IMR-90 (cell line): Measurements from ENCODE around the gene CHMP1B. TPM values are rescaled to one million over a fixed set of nuclear protein-coding genes. Genes with fewer than 3 reads are reported as not detected.

Source experiments
- ATAC-seq: fragments of 200-7000 bp; cut with Tn5 transposase; 2 replicates; pipeline ENCODE4 v1.9.1; 2020; ENCODE audit warnings: low read depth, mild to moderate bottlenecking, moderate library complexity
- BruUV-seq: library from RNA; stranded (reverse); fragments of 400-500 nt; replicated peaks from 2 replicates; lab custom pipeline; 2021; lab: Mats Ljungman, UMichigan
- CTCF ChIA-PET: fragments of 300-600 bp; formaldehyde crosslinking; extraction: SDS; loops from one replicate; lab custom pipeline; 2021; ENCODE audit warnings: antibody characterized with exemption; lab: Yijun Ruan, JAX
- POLR2A ChIA-PET: fragments of 300-600 bp; sonication (Branson Sonifier 250); formaldehyde crosslinking; loops from one replicate; lab custom pipeline; 2022; ENCODE audit warnings: antibody characterized with exemption; ENCODE audit not compliant: unreplicated experiment; lab: Charles Lee
- DNase-seq: peaks from one replicate; pipeline ENCODE4 v3.0.0; 2013
- H2AFZ ChIP-seq: replicated peaks from 2 replicates; pipeline ENCODE3; 2013; ENCODE audit warnings: low read length, mild to moderate bottlenecking; ENCODE audit not compliant: poor library complexity
- H2AK5ac ChIP-seq: 2 replicates; pipeline ENCODE4 v1.6.1; 2013; ENCODE audit warnings: low read depth, low read length, inconsistent platforms
- H2AK9ac ChIP-seq: replicated peaks from 2 replicates; pipeline ENCODE3; 2013; ENCODE audit warnings: mild to moderate bottlenecking, low read depth, low read length, moderate library complexity; ENCODE audit not compliant: poor library complexity
- H2BK120ac ChIP-seq: 2 replicates; pipeline ENCODE4 v1.6.1; 2013; ENCODE audit warnings: low read depth, low read length, inconsistent platforms
- H2BK15ac ChIP-seq: 3 replicates; pipeline ENCODE4 v1.6.1; 2013; ENCODE audit warnings: low read depth, low read length, inconsistent platforms
- H2BK20ac ChIP-seq: 2 replicates; pipeline ENCODE4 v1.6.1; 2013; ENCODE audit warnings: low read depth, mild to moderate bottlenecking, inconsistent platforms, low read length, moderate library complexity
- H2BK5ac ChIP-seq: 2 replicates; pipeline ENCODE4 v1.6.1; 2013; ENCODE audit warnings: mild to moderate bottlenecking, low read depth, low read length, inconsistent platforms; ENCODE audit not compliant: poor library complexity, severe bottlenecking
- H3K14ac ChIP-seq: replicated peaks from 2 replicates; pipeline ENCODE4 v1.6.1; 2013; ENCODE audit warnings: low read depth, low read length, inconsistent platforms
- H3K18ac ChIP-seq: 2 replicates; pipeline ENCODE4 v1.6.1; 2013; ENCODE audit warnings: low read depth, low read length, control low read depth
- H3K23ac ChIP-seq: 2 replicates; pipeline ENCODE4 v1.6.1; 2013; ENCODE audit warnings: low read depth, low read length, inconsistent platforms
- H3K27ac ChIP-seq: 2 replicates; pipeline ENCODE4 v1.5.1; 2013; ENCODE audit warnings: mild to moderate bottlenecking, control low read depth, low read length; ENCODE audit not compliant: insufficient read depth
- H3K27me3 ChIP-seq: 2 replicates; pipeline ENCODE4 v1.6.1; 2013; ENCODE audit warnings: low read length; ENCODE audit not compliant: control insufficient read depth, insufficient read depth
- H3K36me3 ChIP-seq: 2 replicates; pipeline ENCODE4 v1.6.1; 2013; ENCODE audit warnings: low read length, mixed read lengths; ENCODE audit not compliant: control insufficient read depth, insufficient read depth
- H3K4ac ChIP-seq: 2 replicates; pipeline ENCODE4 v1.6.1; 2013; ENCODE audit warnings: low read depth, low read length, inconsistent platforms
- H3K4me1 ChIP-seq: 2 replicates; pipeline ENCODE4 v1.6.1; 2013; ENCODE audit warnings: low read length, mixed read lengths; ENCODE audit not compliant: control insufficient read depth, insufficient read depth
- H3K4me2 ChIP-seq: 2 replicates; pipeline ENCODE4 v1.6.1; 2013; ENCODE audit warnings: low read depth, mild to moderate bottlenecking, control low read depth, low read length, moderate library complexity
- H3K4me3 ChIP-seq: 2 replicates; pipeline ENCODE4 v1.5.1; 2013; ENCODE audit warnings: low read depth, mild to moderate bottlenecking, control low read depth, low read length, moderate library complexity; ENCODE audit not compliant: insufficient read depth
- H3K56ac ChIP-seq: 2 replicates; pipeline ENCODE4 v1.6.1; 2013; ENCODE audit warnings: low read length, inconsistent platforms; ENCODE audit not compliant: insufficient read depth; ENCODE audit errors: extremely low read depth
- H3K79me1 ChIP-seq, 2 experiments: 2 replicates each; pipeline ENCODE4 v1.6.1; 2013; ENCODE audit warnings: low read length in 2 of 2, inconsistent platforms in 1 of 2, low read depth in 1 of 2
- H3K9ac ChIP-seq: 2 replicates; pipeline ENCODE4 v1.6.1; 2013; ENCODE audit warnings: low read depth, low read length, control low read depth
- H3K9me1 ChIP-seq: 2 replicates; pipeline ENCODE4 v1.6.1; 2013; ENCODE audit warnings: low read length, inconsistent platforms; ENCODE audit not compliant: insufficient read depth
- H3K9me3 ChIP-seq: 2 replicates; pipeline ENCODE4 v1.6.1; 2013; ENCODE audit warnings: low read length; ENCODE audit not compliant: control insufficient read depth, insufficient read depth
- H4K20me1 ChIP-seq: 2 replicates; pipeline ENCODE4 v1.6.1; 2013; ENCODE audit warnings: low read length, inconsistent platforms; ENCODE audit not compliant: insufficient read depth
- H4K5ac ChIP-seq: 2 replicates; pipeline ENCODE4 v1.6.1; 2013; ENCODE audit warnings: mild to moderate bottlenecking, low read depth, low read length, control low read depth
- H4K8ac ChIP-seq, 2 experiments: 2 replicates each; pipeline ENCODE4 v1.6.1; 2013; ENCODE audit warnings: low read depth in 2 of 2, low read length in 2 of 2, control low read depth in 1 of 2, inconsistent platforms in 1 of 2
- H4K91ac ChIP-seq: 2 replicates; pipeline ENCODE4 v1.6.1; 2013; ENCODE audit warnings: low read depth, low read length, inconsistent platforms; ENCODE audit not compliant: insufficient read depth
- CEBPB ChIP-seq: IDR thresholded peaks from 2 replicates; pipeline ENCODE4 v1.6.1; 2012; ENCODE audit warnings: low read depth, low read length, improper control_type of control experiment
- CTCF ChIP-seq: conservative IDR thresholded peaks from 2 replicates; pipeline ENCODE4 v1.5.1; 2012; ENCODE audit warnings: mild to moderate bottlenecking, low read depth, low read length, improper control_type of control experiment
- ELK1 ChIP-seq: fragments of 150-350 bp; IDR thresholded peaks from 2 replicates; pipeline ENCODE4 v1.6.1; 2016; ENCODE audit warnings: low read depth, mild to moderate bottlenecking, low read length, moderate library complexity, borderline replicate concordance
- FOS ChIP-seq: fragments of 150-350 bp; IDR thresholded peaks from 2 replicates; pipeline ENCODE4 v1.6.1; 2016; ENCODE audit warnings: low read depth, low read length
- MAFK ChIP-seq: IDR thresholded peaks from 2 replicates; pipeline ENCODE4 v1.6.1; 2012; ENCODE audit warnings: low read depth, low read length, improper control_type of control experiment
- MAZ ChIP-seq: IDR thresholded peaks from 2 replicates; pipeline ENCODE4 v1.6.1; 2012; ENCODE audit warnings: low read depth, mild to moderate bottlenecking, low read length, improper control_type of control experiment, moderate library complexity, borderline replicate concordance
- MXI1 ChIP-seq: IDR thresholded peaks from 2 replicates; pipeline ENCODE4 v1.6.1; 2012; ENCODE audit warnings: low read depth, mild to moderate bottlenecking, low read length, moderate library complexity, borderline replicate concordance
- WGBS, 2 experiments: methylation state at CpG; one replicate each; pipeline versions ENCODE4 v1.1.5 to v1.1.7; 2013; ENCODE audit warnings: missing lambda C conversion rate in 2 of 2; ENCODE audit not compliant: insufficient read length in 1 of 2; ENCODE audit errors: extremely low coverage in 2 of 2; 5-methylcytosine and 5-hydroxymethylcytosine counted together
- dilution Hi-C: fragments of 300-500 bp; cut with HindIII; formaldehyde crosslinking; loops from one replicate; pipeline ENCODE4 v1.14.3; 2018; ENCODE audit warnings: low sequenced_read_pairs; ENCODE audit not compliant: unreplicated experiment
- in situ Hi-C: fragments of 300-500 bp; cut with MboI; formaldehyde crosslinking; loops from 3 replicates; pipeline ENCODE4 v1.14.3; 2019; ENCODE audit warnings: low sequenced_read_pairs, inconsistent platforms, mixed read lengths
- intact Hi-C: fragments of 100-400 bp; cut with micrococcal nuclease; formaldehyde crosslinking; loops from 2 replicates; pipeline ENCODE4 v1.10.0; 2022
- polyA plus RNA-seq, 3 experiments: library from polyadenylated mRNA; depleted of rRNA; stranded (reverse); fragments of >200 nt; gene quantifications; 2 replicates each; pipeline ENCODE4 v1.2.3, GENCODE V29; 2012; ENCODE audit warnings: low replicate concordance in 1 of 3
- total RNA-seq: library from RNA; depleted of rRNA; stranded (reverse); fragments of >200 nt; gene quantifications from 2 replicates; pipeline ENCODE4 v1.2.3, GENCODE V29; 2012
- TF ChIP-seq, protein P1 (sequence below): fragments of 150-350 bp; IDR thresholded peaks from 2 replicates; pipeline ENCODE4 v1.6.1; 2017; ENCODE audit warnings: mild to moderate bottlenecking, antibody characterized with exemption, low read length, low read depth

The CHMP1B gene
- total and polyA plus RNA-seq, 2 of the 4 experiments (the other 2 are of a cell fraction): 21.1 to 39.4 TPM

DNA sequence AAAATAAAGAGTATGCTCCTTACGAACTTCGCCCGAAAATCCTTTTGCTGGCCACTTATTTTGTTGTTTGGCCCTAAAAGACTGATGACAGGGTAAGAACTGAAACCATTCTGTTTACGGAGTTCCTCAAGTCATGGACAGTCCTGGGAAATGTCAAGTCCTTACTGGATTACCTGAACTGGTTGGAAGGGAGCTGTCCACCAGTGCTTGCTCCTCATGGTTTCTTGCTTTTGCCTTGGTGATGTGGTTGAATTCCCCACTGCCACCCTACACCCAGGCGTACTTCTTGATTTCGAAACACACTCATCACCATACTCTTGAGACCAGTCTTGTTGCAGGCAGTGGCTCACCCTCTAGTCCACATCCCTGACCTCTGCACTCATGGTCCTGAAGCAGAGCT, 49.1 kb upstream of the CHMP1B start:
- Histone ChIP-seq H3K79me1 (no peaks in the 10 kb centered on the region), H3K4me1 (no peaks in the 10 kb centered on the region; the same call in none of the 2 replicates), H3K56ac (no peak overlapping the region), H4K8ac (no peak overlapping the region), H2BK20ac (no peak overlapping the region), H3K9ac (no peak overlapping the region), H2AK9ac (no peak overlapping the region), H3K4me2 (no peak overlapping the region), H4K20me1 (no peaks in the 10 kb centered on the region), H2AK5ac (no peak overlapping the region), H3K4me3 (no peak overlapping the region), H3K18ac (no peak overlapping the region), H3K36me3 (no peaks in the 10 kb centered on the region), H2BK5ac (no peak overlapping the region), H3K27me3 (peaks cover 10% of the 10 kb centered on the region), H2AFZ (no peak overlapping the region), H3K9me1 (peaks cover 2% of the 10 kb centered on the region), H3K9me3 (no peaks in the 10 kb centered on the region), H3K27ac (no peak overlapping the region), H3K14ac (no peak overlapping the region), H2BK15ac (no peak overlapping the region), H4K91ac (no peak overlapping the region), H3K23ac (no peak overlapping the region), H4K5ac (no peak overlapping the region), H2BK120ac (no peak overlapping the region), H3K4ac (no peak overlapping the region)
- ATAC-seq (no peak), DNase-seq (no peak)
- in situ Hi-C loops: no loop called here
- 90% methylated on average over 2 of the region's 6 CpGs; no CpG with 5 or more reads in 1 of the 2 experiments for WGBS, 2 experiments
- intact Hi-C loops: no loop called here
- POLR2A ChIA-PET: no interaction called here
- dilution Hi-C loops: no loop called here
- TF ChIP-seq MXI1: no peak
- no peak for TF ChIP-seq CEBPB
- TF ChIP-seq, protein P1, sequence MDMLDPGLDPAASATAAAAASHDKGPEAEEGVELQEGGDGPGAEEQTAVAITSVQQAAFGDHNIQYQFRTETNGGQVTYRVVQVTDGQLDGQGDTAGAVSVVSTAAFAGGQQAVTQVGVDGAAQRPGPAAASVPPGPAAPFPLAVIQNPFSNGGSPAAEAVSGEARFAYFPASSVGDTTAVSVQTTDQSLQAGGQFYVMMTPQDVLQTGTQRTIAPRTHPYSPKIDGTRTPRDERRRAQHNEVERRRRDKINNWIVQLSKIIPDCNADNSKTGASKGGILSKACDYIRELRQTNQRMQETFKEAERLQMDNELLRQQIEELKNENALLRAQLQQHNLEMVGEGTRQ: no peak
- no peak for TF ChIP-seq ELK1
- no peak for TF ChIP-seq CTCF
- TF ChIP-seq MAZ: no peak
- no peak for TF ChIP-seq FOS
- TF ChIP-seq MAFK: no peak
- no TSS peak for BruUV-seq
- CTCF ChIA-PET: no interaction called here
